Gastrocnemius medialis (tissue), 4 donors: Measurements from ENCODE around the gene FGF14.

ENCODE experiments used
- CTCF ChIP-seq, 5 experiments: fragments of 450-650 bp in 3 of 5; fragments of 200-600 bp in 2 of 5; sonication (generic) in 2 of 5; IDR thresholded peaks in 4 of 5; conservative IDR thresholded peaks in 1 of 5; 1 replicate in 4 of 5; 2 replicates in 1 of 5; pipeline ENCODE4 v1.5.1; 2016 to 2019; ENCODE audit warnings: antibody characterized with exemption in 5 of 5, mild to moderate bottlenecking in 3 of 5, moderate library complexity in 3 of 5
- POLR2A ChIP-seq, 2 donors: fragments of 450-650 bp; IDR thresholded peaks; one replicate each; pipeline ENCODE4 v1.6.1; 2017; ENCODE audit warnings: antibody characterized with exemption in 2 of 2, mild to moderate bottlenecking in 2 of 2, moderate library complexity in 2 of 2

GRCh38 chr13:101911752-101912151 is 490.1 kb downstream of the FGF14 start:
- TF ChIP-seq CTCF (IDR thresholded peaks at IDR 0.05 in 4 of 5, conservative IDR thresholded peaks at IDR 0.05 in 1 of 5) (no peak), POLR2A (IDR thresholded peaks at IDR 0.05) (no peak)
